Measurements from ENCODE around the gene CTTN.

- TF ChIP-seq CTCF (conservative IDR thresholded peaks at IDR 0.05; ENCODE audit: low read length): no peak
- TF ChIP-seq EZH2phosphoT487 (IDR thresholded peaks at IDR 0.05; ENCODE audit: borderline replicate concordance, low read depth, low read length): no peak
Measured at GRCh38 chr11:70353329-70353728, 45.0 kb upstream of the CTTN start.
